ENCODE measurements around the gene PDX1.
A peak's percentile ranks its signal among the peaks of the same experiment; 100 is the strongest.
"Not testable (repeated sequence)": the region's sequence is repeated elsewhere in the genome, so short reads cannot be mapped to it uniquely, and the experiment has no call there.

Gene PDX1

GRCh38 chr13:27960362-27961226, 40.8 kb downstream of the PDX1 start:
- Histone ChIP-seq H3K9me3 (ENCODE audit: control insufficient read depth in 2 of 2, low read length in 2 of 2) (no peaks in the 10 kb centered on the region), H3K4me3 (ENCODE audit: low read length in 2 of 2) (peak overlapping the region; percentile 53 to 58), H3K36me3 (ENCODE audit: control insufficient read depth in 2 of 2, insufficient read depth in 2 of 2, low read length in 2 of 2) (no peaks in the 10 kb centered on the region), H3K9ac (ENCODE audit: low read length in 2 of 2) (no peak overlapping the region), H3K27me3 (ENCODE audit: control insufficient read depth in 1 of 2, insufficient read depth in 2 of 2, low read length in 2 of 2) (peaks cover 53 to 66% of the 10 kb centered on the region in 2 donors), H3K4me1 (ENCODE audit: control insufficient read depth, insufficient read depth, low read length) (peaks cover 15% of the 10 kb centered on the region), H3K27ac (ENCODE audit: low read length) (no peak overlapping the region)

- H3K36me3 ChIP-seq (ENCODE audit: control insufficient read depth in 2 of 2, insufficient read depth in 2 of 2, low read length in 2 of 2), result no peaks in the 10 kb centered on the region
- no peaks in the 10 kb centered on the region for H3K9me3 ChIP-seq (ENCODE audit: control insufficient read depth in 2 of 2, low read length in 2 of 2)
- H3K9ac ChIP-seq (ENCODE audit: low read length in 2 of 2), result no peak overlapping the region
- H3K27ac ChIP-seq (ENCODE audit: low read length), result no peak overlapping the region
- peaks cover 19% of the 10 kb centered on the region for H3K4me1 ChIP-seq (ENCODE audit: control insufficient read depth, insufficient read depth, low read length)
- H3K27me3 ChIP-seq (ENCODE audit: control insufficient read depth in 1 of 2, insufficient read depth in 2 of 2, low read length in 2 of 2), result peaks cover 57 to 71% of the 10 kb centered on the region in 2 donors
- H3K4me3 ChIP-seq (ENCODE audit: low read length in 2 of 2), result peak overlapping the region in 1 of 2 donors; percentile 58
These were observed 41.7 kb downstream of the PDX1 start for GRCh38 chr13:27961227-27962085.

GRCh38 chr13:27962128-27962841, 42.5 kb downstream of the PDX1 start:
- H3K9me3 ChIP-seq (ENCODE audit: control insufficient read depth in 2 of 2, low read length in 2 of 2), result no peaks in the 10 kb centered on the region
- no peak overlapping the region for H3K9ac ChIP-seq (ENCODE audit: low read length in 2 of 2)
- no peak overlapping the region for H3K27ac ChIP-seq (ENCODE audit: low read length)
- no peaks in the 10 kb centered on the region for H3K36me3 ChIP-seq (ENCODE audit: control insufficient read depth in 2 of 2, insufficient read depth in 2 of 2, low read length in 2 of 2)
- H3K4me3 ChIP-seq (ENCODE audit: low read length in 2 of 2), result no peak overlapping the region
- H3K4me1 ChIP-seq (ENCODE audit: control insufficient read depth, insufficient read depth, low read length), result peaks cover 25% of the 10 kb centered on the region
- H3K27me3 ChIP-seq (ENCODE audit: control insufficient read depth in 1 of 2, insufficient read depth in 2 of 2, low read length in 2 of 2), result peaks cover 58 to 73% of the 10 kb centered on the region in 2 donors

- Histone ChIP-seq H3K36me3 (ENCODE audit: control insufficient read depth in 2 of 2, insufficient read depth in 2 of 2, low read length in 2 of 2) (no peaks in the 10 kb centered on the region), H3K27ac (ENCODE audit: low read length) (no peak overlapping the region), H3K4me1 (ENCODE audit: control insufficient read depth, insufficient read depth, low read length) (peaks cover 31% of the 10 kb centered on the region), H3K4me3 (ENCODE audit: low read length in 2 of 2) (no peak overlapping the region), H3K9ac (ENCODE audit: low read length in 2 of 2) (no peak overlapping the region), H3K27me3 (ENCODE audit: control insufficient read depth in 1 of 2, insufficient read depth in 2 of 2, low read length in 2 of 2) (peaks cover 59 to 76% of the 10 kb centered on the region in 2 donors), H3K9me3 (ENCODE audit: control insufficient read depth in 2 of 2, low read length in 2 of 2) (no peaks in the 10 kb centered on the region)
These were observed 43.2 kb downstream of the PDX1 start for GRCh38 chr13:27962982-27963381.

- Histone ChIP-seq H3K4me1 (ENCODE audit: control insufficient read depth, insufficient read depth, low read length) (peaks cover 35% of the 10 kb centered on the region), H3K4me3 (ENCODE audit: low read length in 2 of 2) (no peak overlapping the region), H3K27ac (ENCODE audit: low read length) (no peak overlapping the region), H3K9me3 (ENCODE audit: control insufficient read depth in 2 of 2, low read length in 2 of 2) (no peaks in the 10 kb centered on the region), H3K27me3 (ENCODE audit: control insufficient read depth in 1 of 2, insufficient read depth in 2 of 2, low read length in 2 of 2) (peaks cover 62 to 76% of the 10 kb centered on the region in 2 donors), H3K36me3 (ENCODE audit: control insufficient read depth in 2 of 2, insufficient read depth in 2 of 2, low read length in 2 of 2) (no peaks in the 10 kb centered on the region), H3K9ac (ENCODE audit: low read length in 2 of 2) (no peak overlapping the region)
These were observed 43.7 kb downstream of the PDX1 start for GRCh38 chr13:27963491-27963890.

GRCh38 chr13:27964206-27964605, 44.4 kb downstream of the PDX1 start:
- Histone ChIP-seq H3K27me3 (ENCODE audit: control insufficient read depth in 1 of 2, insufficient read depth in 2 of 2, low read length in 2 of 2) (peaks cover 60 to 76% of the 10 kb centered on the region in 2 donors), H3K4me1 (ENCODE audit: control insufficient read depth, insufficient read depth, low read length) (peaks cover 38% of the 10 kb centered on the region)
- not testable (repeated sequence) for H3K36me3 ChIP-seq (ENCODE audit: control insufficient read depth in 2 of 2, insufficient read depth in 2 of 2, low read length in 2 of 2); H3K9ac ChIP-seq (ENCODE audit: low read length in 2 of 2); H3K27ac ChIP-seq (ENCODE audit: low read length); H3K4me3 ChIP-seq (ENCODE audit: low read length in 2 of 2); H3K9me3 ChIP-seq (ENCODE audit: control insufficient read depth in 2 of 2, low read length in 2 of 2)

GRCh38 chr13:27964741-27965323, 45.0 kb downstream of the PDX1 start:
- H3K27ac ChIP-seq (ENCODE audit: low read length), result no peak overlapping the region

GRCh38 chr13:27965343-27965739, 45.5 kb downstream of the PDX1 start:
- Histone ChIP-seq H3K27me3 (ENCODE audit: control insufficient read depth in 1 of 2, insufficient read depth in 2 of 2, low read length in 2 of 2) (peaks cover 62 to 74% of the 10 kb centered on the region in 2 donors), H3K9me3 (ENCODE audit: control insufficient read depth in 2 of 2, low read length in 2 of 2) (no peaks in the 10 kb centered on the region), H3K27ac (ENCODE audit: low read length) (no peak overlapping the region), H3K36me3 (ENCODE audit: control insufficient read depth in 2 of 2, insufficient read depth in 2 of 2, low read length in 2 of 2) (no peaks in the 10 kb centered on the region), H3K4me3 (ENCODE audit: low read length in 2 of 2) (no peak overlapping the region), H3K9ac (ENCODE audit: low read length in 2 of 2) (no peak overlapping the region), H3K4me1 (ENCODE audit: control insufficient read depth, insufficient read depth, low read length) (peaks cover 34% of the 10 kb centered on the region)

More at GRCh38 chr13:27964741-27965323, 45.0 kb downstream of the PDX1 start:
- Histone ChIP-seq H3K27me3 (ENCODE audit: control insufficient read depth in 1 of 2, insufficient read depth in 2 of 2, low read length in 2 of 2) (peaks cover 62 to 76% of the 10 kb centered on the region in 2 donors), H3K4me3 (ENCODE audit: low read length in 2 of 2) (no peak overlapping the region), H3K9ac (ENCODE audit: low read length in 2 of 2) (no peak overlapping the region), H3K9me3 (ENCODE audit: control insufficient read depth in 2 of 2, low read length in 2 of 2) (no peaks in the 10 kb centered on the region), H3K4me1 (ENCODE audit: control insufficient read depth, insufficient read depth, low read length) (peaks cover 38% of the 10 kb centered on the region), H3K36me3 (ENCODE audit: control insufficient read depth in 2 of 2, insufficient read depth in 2 of 2, low read length in 2 of 2) (no peaks in the 10 kb centered on the region)

- Histone ChIP-seq H3K27me3 (ENCODE audit: control insufficient read depth in 1 of 2, insufficient read depth in 2 of 2, low read length in 2 of 2) (peaks cover 64 to 74% of the 10 kb centered on the region in 2 donors), H3K4me1 (ENCODE audit: control insufficient read depth, insufficient read depth, low read length) (peaks cover 27% of the 10 kb centered on the region), H3K27ac (ENCODE audit: low read length) (no peak overlapping the region), H3K36me3 (ENCODE audit: control insufficient read depth in 2 of 2, insufficient read depth in 2 of 2, low read length in 2 of 2) (no peaks in the 10 kb centered on the region), H3K9ac (ENCODE audit: low read length in 2 of 2) (no peak overlapping the region), H3K4me3 (ENCODE audit: low read length in 2 of 2) (peak overlapping the region in 1 of 2 donors; percentile 22), H3K9me3 (ENCODE audit: control insufficient read depth in 2 of 2, low read length in 2 of 2) (no peaks in the 10 kb centered on the region)
These were observed 46.2 kb downstream of the PDX1 start for GRCh38 chr13:27965740-27966640.
